Naive thymus-derived CD8-positive, alpha-beta T cell (primary cell): ENCODE data around the gene TDRD12. TPM values are rescaled to one million over a fixed set of nuclear protein-coding genes. Genes with fewer than 3 reads are reported as not detected.

Experiments used
- ATAC-seq, 2 donors: fragments of 150-1000 bp; cut with Tn5 transposase in 1 of 2; sonication (Bioruptor Pico), chemical (Tn5 transposase) in 1 of 2; 1 replicate in 1 of 2; 2 replicates in 1 of 2; pipeline ENCODE4 v1.10.0; 2021; ENCODE audit warnings: mild to moderate bottlenecking in 2 of 2, moderate library complexity in 2 of 2
- POLR2A ChIA-PET: fragments of 350-600 bp; sonication (Branson Sonifier 250); formaldehyde crosslinking; loops from one replicate; lab custom pipeline; 2021; ENCODE audit warnings: antibody characterized with exemption; lab: Charles Lee
- DNase-seq, 10 donors: peaks; one replicate each; pipeline versions ENCODE4 v3.0.0 to v3.0.0-alpha.2; 2020 to 2022
- H3K27ac Mint-ChIP-seq, 10 donors: one replicate each; pipeline ENCODE4 v1.8.0; 2020 to 2022; ENCODE audit warnings: mild to moderate bottlenecking in 10 of 10, mixed read lengths in 10 of 10, moderate library complexity in 4 of 10, inconsistent platforms in 1 of 10
- H3K27me3 Mint-ChIP-seq, 5 donors: one replicate each; pipeline ENCODE4 v1.8.0; 2021 to 2022; ENCODE audit warnings: mixed read lengths in 5 of 5
- H3K36me3 Mint-ChIP-seq, 3 donors: one replicate each; pipeline ENCODE4 v1.8.0; 2020 to 2022; ENCODE audit warnings: mixed read lengths in 3 of 3, mild to moderate bottlenecking in 2 of 3, inconsistent platforms in 1 of 3
- H3K4me1 Mint-ChIP-seq, 4 donors: one replicate each; pipeline ENCODE4 v1.8.0; 2021 to 2022; ENCODE audit warnings: mixed read lengths in 4 of 4
- H3K4me3 Mint-ChIP-seq, 10 donors: one replicate each; pipeline ENCODE4 v1.8.0; 2020 to 2022; ENCODE audit warnings: mild to moderate bottlenecking in 10 of 10, mixed read lengths in 10 of 10, moderate library complexity in 6 of 10, inconsistent platforms in 1 of 10
- H3K9me3 Mint-ChIP-seq, 9 donors: one replicate each; pipeline ENCODE4 v1.8.0; 2020 to 2022; ENCODE audit warnings: mixed read lengths in 9 of 9, mild to moderate bottlenecking in 3 of 9, inconsistent platforms in 1 of 9, moderate library complexity in 1 of 9
- polyA plus RNA-seq, 3 donors: library from polyadenylated mRNA; unstranded; fragments of 300-500 nt; fragmentation: Illumina TruSeq; gene quantifications; one replicate each; pipeline ENCODE4 v1.2.3, GENCODE V29; 2021
- total RNA-seq, 8 experiments: library from RNA in 2 of 8; stranded (reverse) in 2 of 8; gene quantifications; one replicate each; pipeline ENCODE4 v1.2.3 and lab custom pipeline; 2021 to 2026

Gene TDRD12
- total and polyA plus RNA-seq, 5 experiments from 2014 or later: 0.06 to 0.70 (median 0.18) TPM

DNA sequence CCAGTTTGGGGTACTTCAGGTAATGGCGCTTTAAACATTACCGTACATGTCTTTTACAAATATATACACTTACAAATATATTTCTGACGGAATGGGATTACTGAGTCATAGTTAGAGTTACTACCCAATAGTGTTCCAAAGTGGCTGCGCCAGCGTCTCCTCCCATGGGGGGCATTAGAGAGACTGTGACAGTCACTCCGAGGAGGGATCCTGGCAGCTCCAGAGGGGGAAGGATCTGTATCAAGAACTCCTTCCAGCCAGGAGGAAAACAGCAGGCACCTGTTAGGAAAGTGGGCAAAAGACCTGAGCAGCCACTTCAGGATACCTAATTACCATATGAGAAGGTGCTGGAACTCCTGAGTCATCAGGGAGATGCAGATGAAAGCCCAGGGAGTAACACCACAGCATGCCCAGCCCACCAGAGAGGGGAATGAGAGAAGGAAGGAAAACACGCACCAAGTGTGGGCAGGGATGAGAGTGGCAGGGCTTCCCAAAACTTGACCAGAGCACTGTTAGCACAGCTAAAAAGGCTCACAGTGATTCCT is 97.1 kb downstream of the TDRD12 start:
- ATAC-seq (no peak), DNase-seq (no peak)
- no peaks in the 10 kb centered on the region for H3K9me3 Mint-ChIP-seq
- H3K36me3 Mint-ChIP-seq: no peaks in the 10 kb centered on the region
- H3K4me3 Mint-ChIP-seq: no peak overlapping the region
- POLR2A ChIA-PET: no interaction called here
- H3K27ac Mint-ChIP-seq: no peak overlapping the region
- peaks cover 18 to 41% (median 29%) of the 10 kb centered on the region in 4 donors for H3K4me1 Mint-ChIP-seq
- peaks cover 0 to 4% (median 4%) of the 10 kb centered on the region in 5 donors for H3K27me3 Mint-ChIP-seq

DNA sequence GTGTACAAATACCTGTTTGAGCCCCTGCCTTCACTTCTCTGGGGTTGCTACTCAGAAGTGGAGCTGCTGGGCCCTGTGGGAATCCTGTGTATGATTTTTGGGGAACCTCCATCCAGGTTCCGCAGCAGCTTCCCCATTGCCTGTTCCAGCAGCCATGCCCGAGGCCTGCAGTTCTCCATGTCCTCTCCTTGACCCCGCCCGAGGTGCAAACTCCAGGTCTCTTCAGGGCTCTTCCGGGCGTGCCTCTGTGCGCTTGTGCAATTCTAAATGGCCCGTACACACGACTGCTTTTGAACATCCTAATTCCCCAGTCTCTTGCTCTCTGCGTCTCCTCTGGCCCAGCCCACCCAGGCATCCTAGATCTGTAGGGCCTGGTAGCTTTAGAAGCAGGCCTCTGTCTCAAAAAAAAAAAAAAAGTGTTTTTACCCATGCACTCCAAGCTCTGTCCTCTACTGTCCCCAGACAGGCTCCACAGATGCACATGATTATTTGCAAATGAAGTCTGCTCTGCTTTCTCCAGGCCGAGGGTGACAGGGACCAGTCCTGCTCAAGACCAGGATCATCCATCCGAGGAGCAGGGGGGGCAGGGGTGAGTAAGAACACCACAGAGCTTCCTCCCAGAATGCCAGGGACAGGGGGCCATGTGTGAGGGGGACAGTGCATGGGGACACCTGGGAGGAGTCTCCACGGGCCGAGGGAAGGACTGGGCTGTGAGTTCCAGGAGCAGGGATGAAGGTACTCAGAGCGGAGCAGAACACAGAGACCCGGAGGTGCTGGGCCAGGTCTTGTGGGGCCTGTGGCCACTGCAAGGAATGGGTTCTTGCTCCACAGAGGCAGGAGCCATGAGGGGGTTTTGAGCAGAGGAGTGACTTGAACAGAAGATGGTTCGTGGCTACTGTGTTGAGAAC is 98.3 kb downstream of the TDRD12 start:
- no peaks in the 10 kb centered on the region for H3K9me3 Mint-ChIP-seq
- peak overlapping the region in 6 of 10 donors; percentile 5 to 83 (median 56) for H3K27ac Mint-ChIP-seq
- H3K4me3 Mint-ChIP-seq: peak overlapping the region in 2 of 10 donors; percentile 4 to 48
- H3K27me3 Mint-ChIP-seq: peaks cover 0 to 4% (median 4%) of the 10 kb centered on the region in 5 donors
- POLR2A ChIA-PET: no interaction called here
- no peaks in the 10 kb centered on the region for H3K36me3 Mint-ChIP-seq
- peaks cover 17 to 41% (median 29%) of the 10 kb centered on the region in 4 donors for H3K4me1 Mint-ChIP-seq
- ATAC-seq: no peak
- DNase-seq: no peak

DNA sequence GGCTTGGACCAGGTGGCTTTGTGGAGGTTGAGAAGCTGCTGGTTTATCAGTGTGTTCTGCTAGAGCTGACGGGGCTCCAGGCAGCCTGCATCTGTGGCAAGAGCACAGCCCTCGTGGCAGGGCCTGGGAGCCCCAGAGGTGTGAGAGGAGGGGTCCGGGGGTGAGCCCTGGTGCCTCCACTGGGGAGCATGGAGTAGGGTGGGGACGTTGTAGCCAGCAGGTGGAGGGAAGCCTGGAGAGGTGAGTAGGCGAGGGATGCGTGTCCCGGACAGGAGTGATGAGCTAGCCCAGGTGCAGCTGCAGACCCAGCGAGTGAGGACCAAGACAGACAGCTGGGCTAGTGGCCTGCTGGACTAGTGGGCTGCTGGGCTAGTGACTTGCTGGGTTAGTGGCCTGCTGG is 99.0 kb downstream of the TDRD12 start:
- ATAC-seq: no peak
- peaks cover 20 to 40% (median 30%) of the 10 kb centered on the region in 4 donors for H3K4me1 Mint-ChIP-seq

DNA sequence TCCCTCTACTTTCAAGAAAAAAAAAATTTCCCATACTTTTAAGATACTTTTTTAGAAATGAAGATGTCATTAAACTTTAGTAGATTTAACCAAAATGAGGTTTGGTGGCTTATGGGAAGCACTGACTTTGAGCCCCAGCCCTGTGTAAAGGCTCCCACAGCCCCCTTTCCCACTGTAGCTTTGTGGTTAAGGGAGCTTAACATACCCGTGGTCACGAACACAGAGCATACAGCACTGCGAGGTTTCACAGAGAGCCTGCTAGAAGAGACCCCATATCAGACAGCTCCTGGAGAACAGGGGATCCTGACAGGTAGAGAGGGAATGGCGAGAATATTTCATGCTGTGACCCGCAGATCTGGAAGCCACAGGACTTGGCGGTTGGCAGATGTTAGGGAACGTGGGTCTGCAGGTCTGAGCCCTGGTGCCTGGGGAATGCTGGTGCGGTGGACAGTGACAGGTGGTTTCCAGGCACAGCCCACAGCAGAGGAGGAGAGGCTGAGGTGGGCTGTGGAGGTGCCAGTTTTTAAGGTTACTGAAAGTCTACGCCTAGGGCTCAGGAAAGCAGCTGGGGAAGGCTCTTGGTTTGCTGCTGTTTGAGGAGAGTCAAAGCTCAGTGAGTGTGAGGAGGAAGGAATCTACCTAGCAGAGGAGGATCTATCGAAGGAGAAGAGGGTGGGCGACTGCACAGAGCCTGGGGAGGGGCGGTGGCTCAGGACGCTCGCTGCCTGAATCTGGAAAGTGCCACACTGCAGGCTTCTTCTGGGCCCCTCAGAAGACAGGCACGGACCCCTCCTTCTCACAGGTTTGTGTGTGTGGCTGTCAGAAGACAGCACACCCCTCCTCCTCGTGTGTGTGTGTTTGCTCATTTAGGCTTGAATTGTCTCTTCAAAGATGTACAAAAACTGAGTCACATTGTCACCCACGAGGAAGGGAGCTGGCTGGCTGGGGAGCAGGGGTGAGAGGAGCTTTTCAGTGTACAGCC is 100.1 kb downstream of the TDRD12 start:
- POLR2A ChIA-PET: interaction anchor here (1.0 to 1.3 kb wide), 2 partner anchors 10 to 127 kb away, joined by 3 read pairs; no protein-coding TSS in a partner anchor
- H3K27ac Mint-ChIP-seq: peak overlapping the region in 9 of 10 donors; percentile 1 to 92 (median 55)
- peak in 1 of 10 donors; percentile 5 for DNase-seq
- H3K27me3 Mint-ChIP-seq: peaks cover 2 to 14% (median 4%) of the 10 kb centered on the region in 5 donors
- peaks cover 17 to 34% (median 23%) of the 10 kb centered on the region in 4 donors for H3K4me1 Mint-ChIP-seq
- peak overlapping the region in 9 of 10 donors; percentile 13 to 86 (median 62) for H3K4me3 Mint-ChIP-seq
- peak; percentile 39 to 46 for ATAC-seq
- H3K36me3 Mint-ChIP-seq: no peaks in the 10 kb centered on the region
- H3K9me3 Mint-ChIP-seq: no peaks in the 10 kb centered on the region

More for the DNA sequence above, 99.0 kb downstream of the TDRD12 start:
- Mint-ChIP-seq H3K27me3 (peaks cover 0 to 7% (median 4%) of the 10 kb centered on the region in 5 donors), H3K4me3 (peak overlapping the region in 3 of 10 donors; percentile 4 to 68 (median 16)), H3K27ac (peak overlapping the region in 3 of 10 donors; percentile 21 to 56 (median 51)), H3K36me3 (no peaks in the 10 kb centered on the region), H3K9me3 (no peaks in the 10 kb centered on the region)
- POLR2A ChIA-PET: interaction anchor here (1.3 kb wide), 1 partner anchor 8 kb away, joined by 3 read pairs; no protein-coding TSS in a partner anchor
- no peak for DNase-seq

DNA sequence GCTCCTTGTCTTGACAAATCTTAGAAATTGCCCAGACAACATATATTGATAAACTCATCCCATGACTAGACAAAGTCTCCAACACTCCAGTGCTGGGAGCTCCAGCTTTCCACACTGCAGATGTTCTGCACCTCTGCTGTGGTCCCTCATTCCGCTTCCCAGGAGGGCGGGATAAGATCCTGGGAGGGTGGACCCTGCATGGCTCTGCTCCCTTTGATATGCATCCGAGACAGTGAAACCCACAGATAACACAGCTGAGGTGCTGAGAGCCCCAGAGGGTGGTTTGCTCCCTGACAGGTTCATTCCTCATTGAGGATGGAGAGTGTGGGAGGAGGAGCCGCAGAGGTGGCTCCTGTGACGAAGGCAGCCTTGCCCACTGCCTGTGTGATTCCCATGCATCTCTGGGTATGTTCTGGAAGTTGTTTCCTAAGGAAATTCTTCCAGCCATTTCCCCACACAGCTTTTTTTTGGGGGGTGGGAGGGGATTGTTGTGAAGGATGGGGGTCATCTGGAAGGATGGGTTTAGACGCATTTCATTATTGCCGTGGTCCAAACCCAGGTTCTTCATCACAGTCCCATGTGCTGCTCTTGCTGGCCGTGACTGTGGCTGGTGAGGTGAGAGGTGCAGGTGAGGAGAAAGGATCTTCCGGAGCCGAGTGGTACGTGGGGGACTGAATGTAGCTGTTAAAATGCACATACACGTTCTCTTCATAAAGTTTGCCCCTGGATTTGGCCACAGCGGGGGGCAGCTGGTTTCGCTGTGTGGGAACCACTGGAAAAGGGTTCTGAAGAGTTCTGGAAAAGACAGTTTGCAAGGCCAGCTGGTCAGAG is 103.6 kb downstream of the TDRD12 start:
- Mint-ChIP-seq H3K4me1 (peaks cover 14 to 37% (median 23%) of the 10 kb centered on the region in 4 donors), H3K27me3 (peaks cover 4 to 20% (median 6%) of the 10 kb centered on the region in 5 donors), H3K36me3 (no peaks in the 10 kb centered on the region), H3K4me3 (no peak overlapping the region), H3K27ac (peak overlapping the region in 1 of 10 donors; percentile 16), H3K9me3 (no peaks in the 10 kb centered on the region)
- POLR2A ChIA-PET: no interaction called here
- DNase-seq: no peak
- ATAC-seq: no peak

DNA sequence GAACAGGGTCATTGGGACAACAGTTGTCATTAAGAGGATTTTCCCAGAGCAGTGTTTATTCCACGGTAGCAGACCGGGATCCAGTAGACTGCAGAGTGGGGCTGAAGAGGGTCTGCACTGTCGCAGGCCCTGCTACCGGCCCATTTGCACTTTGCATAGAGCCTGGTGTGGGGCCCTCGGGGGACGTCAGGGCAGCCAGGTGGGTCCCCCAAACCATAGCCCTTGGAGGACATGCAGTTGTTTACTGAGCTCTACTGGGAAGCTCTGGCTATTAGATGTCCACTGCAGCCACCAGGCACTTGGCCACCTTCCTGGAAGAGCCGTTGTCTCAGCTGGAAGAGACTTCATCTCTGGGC is 104.2 kb downstream of the TDRD12 start:
- H3K27ac Mint-ChIP-seq: no peak overlapping the region
- H3K36me3 Mint-ChIP-seq: no peaks in the 10 kb centered on the region
- peaks cover 4 to 20% (median 6%) of the 10 kb centered on the region in 5 donors for H3K27me3 Mint-ChIP-seq

DNA sequence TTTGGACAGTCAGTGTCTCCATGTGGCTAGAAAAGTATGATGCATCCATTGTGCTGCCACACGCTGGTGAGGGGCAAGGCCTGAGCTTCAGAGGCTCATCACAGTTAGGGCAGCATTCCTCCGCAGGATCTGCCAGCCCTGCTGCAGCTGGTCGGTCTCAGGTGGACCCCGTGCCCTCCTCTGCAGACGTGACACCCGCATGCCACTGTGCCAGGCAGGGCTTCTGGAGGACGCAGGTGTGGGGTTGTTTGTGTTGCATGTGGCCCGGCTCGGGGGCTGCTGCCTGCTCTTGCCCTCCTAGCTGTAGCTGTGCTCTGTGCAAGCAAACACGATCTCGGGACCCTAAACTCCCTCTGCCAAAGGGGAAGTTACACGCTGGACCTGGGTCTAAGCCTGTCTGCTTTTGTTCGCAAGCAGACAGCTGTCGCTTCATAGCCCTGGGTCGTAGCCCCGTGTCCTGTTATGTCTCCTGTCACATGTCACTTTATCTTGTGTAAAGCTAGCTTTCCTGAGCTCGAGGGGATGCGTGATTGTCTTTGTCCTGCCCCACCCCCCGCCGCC is 104.7 kb downstream of the TDRD12 start:
- Mint-ChIP-seq H3K27me3 (peaks cover 4 to 18% (median 6%) of the 10 kb centered on the region in 5 donors), H3K9me3 (no peaks in the 10 kb centered on the region), H3K36me3 (no peaks in the 10 kb centered on the region), H3K4me1 (peaks cover 14 to 38% (median 22%) of the 10 kb centered on the region in 4 donors), H3K27ac (peak overlapping the region in 1 of 10 donors; percentile 52), H3K4me3 (no peak overlapping the region)
- ATAC-seq (no peak), DNase-seq (no peak)
- POLR2A ChIA-PET: no interaction called here

More for the DNA sequence above, 104.2 kb downstream of the TDRD12 start:
- DNase-seq (no peak), ATAC-seq (no peak)
- POLR2A ChIA-PET: no interaction called here
- Mint-ChIP-seq H3K4me1 (peaks cover 14 to 35% (median 20%) of the 10 kb centered on the region in 4 donors), H3K4me3 (no peak overlapping the region), H3K9me3 (no peaks in the 10 kb centered on the region)

DNA sequence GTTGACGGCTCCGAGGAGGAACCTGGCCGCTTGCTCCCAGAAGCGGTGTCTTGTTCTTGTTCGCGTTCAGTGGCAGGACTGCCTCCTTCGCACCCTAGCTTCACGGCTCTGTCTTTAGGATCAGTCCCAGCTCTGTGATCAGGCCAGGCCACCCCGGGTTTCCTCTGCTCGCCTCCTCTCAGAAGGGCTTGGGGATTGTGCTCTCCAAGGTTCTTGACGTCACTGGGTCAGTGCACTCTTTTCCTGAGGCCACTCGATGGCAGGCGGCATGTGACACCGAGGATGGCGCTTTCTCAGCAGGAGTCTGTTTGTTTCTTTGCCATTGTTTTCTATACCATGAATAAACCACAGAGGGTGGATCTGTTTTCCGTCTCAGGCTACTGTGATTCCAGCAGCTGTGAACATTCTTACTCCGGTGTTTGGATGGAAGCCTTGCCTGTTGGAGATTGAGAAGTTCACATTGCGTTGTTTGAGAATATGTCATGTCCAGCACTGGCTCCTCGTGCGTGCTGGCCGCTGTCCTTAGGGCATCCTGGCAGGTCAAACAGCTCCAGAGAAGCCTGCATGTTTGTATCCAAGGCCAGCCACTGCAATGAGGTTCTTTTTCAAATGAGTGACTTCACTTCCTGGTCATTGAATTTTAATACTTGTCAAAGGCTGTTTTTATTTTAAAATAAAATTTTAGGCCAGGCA is 105.5 kb downstream of the TDRD12 start:
- DNase-seq (no peak), ATAC-seq (no peak)
- peak overlapping the region in 2 of 10 donors; percentile 7 to 10 for H3K4me3 Mint-ChIP-seq
- H3K4me1 Mint-ChIP-seq: peaks cover 6 to 34% (median 15%) of the 10 kb centered on the region in 4 donors
- H3K27me3 Mint-ChIP-seq: peaks cover 0 to 18% (median 6%) of the 10 kb centered on the region in 5 donors
- H3K9me3 Mint-ChIP-seq: no peaks in the 10 kb centered on the region
- POLR2A ChIA-PET: no interaction called here
- H3K27ac Mint-ChIP-seq: peak overlapping the region in 1 of 10 donors; percentile 52
- H3K36me3 Mint-ChIP-seq: no peaks in the 10 kb centered on the region

DNA sequence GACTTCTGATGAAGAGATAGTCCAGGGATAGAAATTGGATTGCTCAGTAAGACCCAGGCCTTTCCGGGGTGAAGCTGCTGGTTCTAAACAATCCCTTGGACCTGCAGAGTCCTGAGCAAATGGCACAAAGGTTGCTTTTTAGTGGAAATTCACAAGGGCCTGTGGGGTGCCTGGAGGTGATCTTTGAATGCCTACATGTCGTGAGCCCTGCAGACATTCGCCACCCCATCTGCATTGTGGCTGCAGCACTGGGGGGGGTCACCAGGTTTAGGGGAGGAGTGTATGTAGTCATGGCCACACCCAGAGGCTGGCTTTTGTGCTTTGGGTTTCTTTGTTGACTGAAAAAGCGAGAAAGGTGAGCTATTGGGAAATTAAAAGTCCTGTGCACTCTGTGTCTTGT is 108.6 kb downstream of the TDRD12 start:
- Mint-ChIP-seq H3K27me3 (peaks cover 0 to 18% (median 6%) of the 10 kb centered on the region in 5 donors), H3K27ac (peak overlapping the region in 1 of 10 donors; percentile 11), H3K36me3 (no peaks in the 10 kb centered on the region), H3K4me1 (peaks cover 0 to 20% (median 8%) of the 10 kb centered on the region in 4 donors), H3K9me3 (no peaks in the 10 kb centered on the region), H3K4me3 (no peak overlapping the region)
- DNase-seq (no peak), ATAC-seq (no peak)
- POLR2A ChIA-PET: no interaction called here

DNA sequence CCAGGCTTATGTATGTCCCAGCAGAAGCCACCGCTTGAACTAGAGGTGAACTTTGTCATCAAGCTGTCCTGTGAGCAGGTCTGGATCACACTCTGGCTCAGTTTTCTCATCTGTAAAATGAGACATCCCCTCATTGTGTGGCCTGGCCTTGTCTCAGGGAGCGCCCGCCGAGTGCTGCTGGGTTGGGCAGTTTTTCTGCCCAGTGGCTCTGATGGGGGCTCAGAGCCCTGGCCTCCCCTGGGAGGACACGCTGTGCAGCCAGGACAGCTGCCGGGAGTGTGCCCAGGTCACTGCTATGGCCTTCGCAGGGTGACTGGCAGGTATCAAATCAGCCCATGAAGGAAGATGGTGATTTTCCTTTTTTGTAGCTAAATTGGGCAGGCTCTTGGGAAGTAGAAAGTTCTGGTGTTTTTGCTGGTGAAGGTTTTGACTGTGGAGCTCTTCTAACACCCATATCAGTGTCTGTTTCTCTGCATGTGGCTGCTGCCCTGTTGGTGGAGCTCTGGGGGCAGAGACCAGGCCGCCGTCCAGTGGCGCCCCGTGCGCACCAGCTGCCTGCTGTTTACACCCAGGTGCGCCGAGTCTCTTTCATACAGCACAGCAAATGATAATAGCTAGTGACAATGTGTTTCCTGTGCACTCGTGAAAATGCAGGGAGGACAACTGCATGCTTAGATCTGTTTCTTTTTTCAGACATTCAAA is 109.2 kb downstream of the TDRD12 start:
- Mint-ChIP-seq H3K27ac (peak overlapping the region in 4 of 10 donors; percentile 13 to 60 (median 56)), H3K4me3 (peak overlapping the region in 8 of 10 donors; percentile 33 to 80 (median 54)), H3K9me3 (no peaks in the 10 kb centered on the region), H3K27me3 (peaks cover 0 to 12% (median 4%) of the 10 kb centered on the region in 5 donors), H3K36me3 (no peaks in the 10 kb centered on the region), H3K4me1 (peaks cover 0 to 18% (median 7%) of the 10 kb centered on the region in 4 donors)
- ATAC-seq (no peak), DNase-seq (no peak)
- POLR2A ChIA-PET: interaction anchor here (0.6 kb wide), 1 partner anchor 249 kb away, joined by 3 read pairs; no protein-coding TSS in a partner anchor
